Panc1 (cell line): ENCODE data around the gene COMMD2. TPM values are rescaled to one million over a fixed set of nuclear protein-coding genes. Genes with fewer than 3 reads are reported as not detected.

Experiments
- ATAC-seq: fragments of 200-7000 bp; cut with Tn5 transposase; 2 replicates; pipeline ENCODE4 v1.9.1; 2020; ENCODE audit warnings: mild to moderate bottlenecking, moderate library complexity
- BruUV-seq: library from RNA; stranded (reverse); fragments of 400-500 nt; replicated peaks from 2 replicates; lab custom pipeline; 2021; lab: Mats Ljungman, UMichigan
- CTCF ChIA-PET: fragments of 300-600 bp; sonication (Branson Sonifier 250); formaldehyde crosslinking; loops from one replicate; lab custom pipeline; 2022; ENCODE audit warnings: antibody characterized with exemption; lab: Charles Lee
- POLR2A ChIA-PET: fragments of 300-600 bp; sonication (Branson Sonifier 250); formaldehyde crosslinking; loops from one replicate; lab custom pipeline; 2022; ENCODE audit warnings: antibody characterized with exemption; lab: Charles Lee
- DNase-seq: peaks from one replicate; pipeline ENCODE4 v3.0.0-alpha.2; 2010; ENCODE audit warnings: low read depth, low spot score
- H3K27ac ChIP-seq: 2 replicates; pipeline ENCODE4 v1.5.1; 2011; ENCODE audit warnings: mild to moderate bottlenecking, low read length, inconsistent platforms
- H3K27me3 ChIP-seq: fragments of 200-500 bp; sonication (Bioruptor generic); 2 replicates; pipeline ENCODE4 v1.6.0; 2014; ENCODE audit warnings: low read length, inconsistent platforms; ENCODE audit not compliant: control insufficient read depth, insufficient read depth
- H3K36me3 ChIP-seq: fragments of 200-500 bp; sonication (Bioruptor generic); 2 replicates; pipeline ENCODE4 v1.5.1; 2014; ENCODE audit warnings: inconsistent platforms, mild to moderate bottlenecking, low read length, moderate library complexity; ENCODE audit not compliant: control insufficient read depth, insufficient read depth
- H3K4me1 ChIP-seq: 2 replicates; pipeline ENCODE4 v1.5.1; 2011; ENCODE audit warnings: inconsistent platforms, mild to moderate bottlenecking, low read length, moderate library complexity; ENCODE audit not compliant: control insufficient read depth, insufficient read depth
- H3K4me3 ChIP-seq, 2 experiments: 2 replicates each; pipeline ENCODE4 v1.5.1; 2011 to 2012; ENCODE audit warnings: low read depth in 2 of 2, low read length in 2 of 2, mild to moderate bottlenecking in 2 of 2, inconsistent platforms in 1 of 2, moderate library complexity in 1 of 2
- H3K9me3 ChIP-seq: fragments of 200-500 bp; sonication (Bioruptor generic); 2 replicates; pipeline ENCODE4 v1.5.1; 2014; ENCODE audit warnings: low read depth, mild to moderate bottlenecking, inconsistent platforms, low read length, moderate library complexity; ENCODE audit not compliant: control insufficient read depth, insufficient read depth
- POLR2AphosphoS5 ChIP-seq: IDR thresholded peaks from 2 replicates; pipeline ENCODE4 v1.6.1; 2012; ENCODE audit warnings: mild to moderate bottlenecking, low read depth, low read length, moderate library complexity
- SIN3A ChIP-seq: IDR thresholded peaks from 2 replicates; pipeline ENCODE4 v1.6.1; 2012; ENCODE audit warnings: low read depth, mild to moderate bottlenecking, low read length, moderate library complexity, borderline replicate concordance; ENCODE audit not compliant: insufficient read depth
- TCF7L2 ChIP-seq: IDR thresholded peaks from 2 replicates; pipeline ENCODE4 v1.6.1; 2011; ENCODE audit warnings: mild to moderate bottlenecking, low read depth, low read length, inconsistent platforms
- in situ Hi-C: cut with HindIII; loops from 2 replicates; pipeline ENCODE4 v1.10.0; 2016; ENCODE audit warnings: low sequenced_read_pairs, low pct_unique_long_range_greater_than_20kb
- intact Hi-C: fragments of 100-400 bp; cut with micrococcal nuclease; formaldehyde crosslinking; loops from one replicate; pipeline ENCODE4 v1.10.0; 2022; ENCODE audit not compliant: unreplicated experiment
- total RNA-seq: library from RNA; stranded (reverse); gene quantifications from one replicate; pipeline ENCODE4 v1.2.1, GENCODE V29; 2021; ENCODE audit not compliant: unreplicated experiment
- TF ChIP-seq, protein P1 (sequence below): fragments of 450-650 bp; IDR thresholded peaks from 2 replicates; pipeline ENCODE4 v1.5.1; 2017; ENCODE audit warnings: mild to moderate bottlenecking
- TF ChIP-seq, protein P2 (sequence below), 2 experiments: IDR thresholded peaks; 2 replicates each; pipeline ENCODE4 v1.6.1; 2011 to 2012; ENCODE audit warnings: low read depth in 2 of 2, control low read depth in 1 of 2, low read length in 1 of 2, mild to moderate bottlenecking in 1 of 2, moderate library complexity in 1 of 2; ENCODE audit not compliant: insufficient read depth in 1 of 2

COMMD2 gene
- total RNA-seq, 1 experiment from 2014 or later: 70.2 TPM

DNA sequence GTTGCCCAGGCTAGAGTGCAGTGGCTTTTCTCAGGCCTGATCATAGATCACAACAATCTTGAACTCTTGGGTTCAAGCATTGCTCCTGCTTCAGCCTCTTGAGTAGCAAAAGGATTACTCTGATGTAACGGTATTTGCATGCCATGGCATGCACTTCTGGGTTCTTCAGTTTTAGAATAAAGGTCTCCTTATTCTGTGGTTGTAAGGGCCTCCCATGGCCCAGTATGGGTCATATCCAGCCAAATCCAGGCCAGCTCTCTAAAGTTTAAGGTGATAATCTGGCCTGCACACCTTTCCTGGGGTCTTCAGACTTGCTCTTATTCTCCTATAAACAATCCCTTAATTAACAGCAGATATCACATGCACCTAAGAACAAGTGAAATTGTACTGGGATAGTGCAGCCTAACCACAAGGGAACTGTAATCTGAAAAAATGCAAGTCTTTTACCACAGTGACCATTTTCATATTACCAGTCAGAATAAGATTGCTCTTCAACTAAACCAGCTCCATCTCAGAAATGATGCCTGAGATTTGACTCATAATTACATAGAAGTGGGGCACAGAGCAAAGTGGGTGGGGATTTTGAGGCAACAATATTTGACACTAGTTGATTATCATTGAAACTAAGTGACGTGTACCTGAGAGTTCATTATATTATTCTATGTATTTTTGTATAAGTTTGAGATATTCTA is 25.4 kb downstream of the COMMD2 start:
- intact Hi-C loops: no loop called here
- no peaks in the 10 kb centered on the region for H3K4me1 ChIP-seq
- no peak overlapping the region for H3K4me3 ChIP-seq
- TF ChIP-seq SIN3A (no peak), TCF7L2 (no peak), POLR2AphosphoS5 (no peak)
- TF ChIP-seq, protein P1, sequence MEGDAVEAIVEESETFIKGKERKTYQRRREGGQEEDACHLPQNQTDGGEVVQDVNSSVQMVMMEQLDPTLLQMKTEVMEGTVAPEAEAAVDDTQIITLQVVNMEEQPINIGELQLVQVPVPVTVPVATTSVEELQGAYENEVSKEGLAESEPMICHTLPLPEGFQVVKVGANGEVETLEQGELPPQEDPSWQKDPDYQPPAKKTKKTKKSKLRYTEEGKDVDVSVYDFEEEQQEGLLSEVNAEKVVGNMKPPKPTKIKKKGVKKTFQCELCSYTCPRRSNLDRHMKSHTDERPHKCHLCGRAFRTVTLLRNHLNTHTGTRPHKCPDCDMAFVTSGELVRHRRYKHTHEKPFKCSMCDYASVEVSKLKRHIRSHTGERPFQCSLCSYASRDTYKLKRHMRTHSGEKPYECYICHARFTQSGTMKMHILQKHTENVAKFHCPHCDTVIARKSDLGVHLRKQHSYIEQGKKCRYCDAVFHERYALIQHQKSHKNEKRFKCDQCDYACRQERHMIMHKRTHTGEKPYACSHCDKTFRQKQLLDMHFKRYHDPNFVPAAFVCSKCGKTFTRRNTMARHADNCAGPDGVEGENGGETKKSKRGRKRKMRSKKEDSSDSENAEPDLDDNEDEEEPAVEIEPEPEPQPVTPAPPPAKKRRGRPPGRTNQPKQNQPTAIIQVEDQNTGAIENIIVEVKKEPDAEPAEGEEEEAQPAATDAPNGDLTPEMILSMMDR: no peak
- TF ChIP-seq, protein P2, sequence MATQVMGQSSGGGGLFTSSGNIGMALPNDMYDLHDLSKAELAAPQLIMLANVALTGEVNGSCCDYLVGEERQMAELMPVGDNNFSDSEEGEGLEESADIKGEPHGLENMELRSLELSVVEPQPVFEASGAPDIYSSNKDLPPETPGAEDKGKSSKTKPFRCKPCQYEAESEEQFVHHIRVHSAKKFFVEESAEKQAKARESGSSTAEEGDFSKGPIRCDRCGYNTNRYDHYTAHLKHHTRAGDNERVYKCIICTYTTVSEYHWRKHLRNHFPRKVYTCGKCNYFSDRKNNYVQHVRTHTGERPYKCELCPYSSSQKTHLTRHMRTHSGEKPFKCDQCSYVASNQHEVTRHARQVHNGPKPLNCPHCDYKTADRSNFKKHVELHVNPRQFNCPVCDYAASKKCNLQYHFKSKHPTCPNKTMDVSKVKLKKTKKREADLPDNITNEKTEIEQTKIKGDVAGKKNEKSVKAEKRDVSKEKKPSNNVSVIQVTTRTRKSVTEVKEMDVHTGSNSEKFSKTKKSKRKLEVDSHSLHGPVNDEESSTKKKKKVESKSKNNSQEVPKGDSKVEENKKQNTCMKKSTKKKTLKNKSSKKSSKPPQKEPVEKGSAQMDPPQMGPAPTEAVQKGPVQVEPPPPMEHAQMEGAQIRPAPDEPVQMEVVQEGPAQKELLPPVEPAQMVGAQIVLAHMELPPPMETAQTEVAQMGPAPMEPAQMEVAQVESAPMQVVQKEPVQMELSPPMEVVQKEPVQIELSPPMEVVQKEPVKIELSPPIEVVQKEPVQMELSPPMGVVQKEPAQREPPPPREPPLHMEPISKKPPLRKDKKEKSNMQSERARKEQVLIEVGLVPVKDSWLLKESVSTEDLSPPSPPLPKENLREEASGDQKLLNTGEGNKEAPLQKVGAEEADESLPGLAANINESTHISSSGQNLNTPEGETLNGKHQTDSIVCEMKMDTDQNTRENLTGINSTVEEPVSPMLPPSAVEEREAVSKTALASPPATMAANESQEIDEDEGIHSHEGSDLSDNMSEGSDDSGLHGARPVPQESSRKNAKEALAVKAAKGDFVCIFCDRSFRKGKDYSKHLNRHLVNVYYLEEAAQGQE (IDR thresholded peaks at IDR 0.05; ENCODE audit: insufficient read depth in 1 of 2, low read depth in 2 of 2, low read length in 1 of 2): no peak
- no TSS peak for BruUV-seq
- H3K27ac ChIP-seq: no peak overlapping the region
- no peaks in the 10 kb centered on the region for H3K36me3 ChIP-seq
- ChIA-PET POLR2A (no interaction called here), CTCF (interaction anchor here (0.7 kb wide), 1 partner anchor 88 kb away, joined by 4 read pairs; no protein-coding TSS in a partner anchor)
- no peak for ATAC-seq
- in situ Hi-C loops: no loop called here
- peaks cover 3% of the 10 kb centered on the region; the same call in 1 of the 2 replicates for H3K9me3 ChIP-seq
- DNase-seq: no peak
- no peaks in the 10 kb centered on the region for H3K27me3 ChIP-seq

DNA sequence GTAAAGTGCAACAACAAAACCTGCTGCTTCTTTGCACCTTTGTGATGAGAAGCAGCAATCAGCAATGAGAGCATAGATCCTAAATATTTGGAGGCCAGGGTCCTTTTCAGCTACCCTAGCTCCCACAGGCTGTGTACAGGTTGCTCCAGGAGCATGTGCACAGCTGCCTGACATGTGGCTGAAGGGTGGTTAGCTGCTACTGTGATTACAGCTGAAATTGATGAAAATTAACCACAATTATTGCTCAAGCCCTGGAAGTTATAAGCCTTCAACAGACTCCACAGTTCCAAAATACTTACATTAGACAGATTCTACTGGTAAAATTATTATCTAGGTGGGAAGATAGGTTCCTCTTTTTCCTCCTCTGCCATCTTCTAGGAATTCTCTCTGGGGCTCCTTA is 28.5 kb downstream of the COMMD2 start:
- intact Hi-C loops (no loop called here), in situ Hi-C loops (no loop called here)
- Histone ChIP-seq H3K9me3 (peaks cover 26% of the 10 kb centered on the region), H3K4me1 (no peaks in the 10 kb centered on the region), H3K27ac (no peak overlapping the region), H3K36me3 (no peaks in the 10 kb centered on the region), H3K4me3 (no peak overlapping the region), H3K27me3 (no peaks in the 10 kb centered on the region)
- ChIA-PET POLR2A (interaction anchor here (0.9 kb wide), 1 partner anchor 973 kb away, joined by 8 read pairs; no protein-coding TSS in a partner anchor), CTCF (interaction anchor here (0.7 kb wide), 1 partner anchor 244 kb away, joined by 4 read pairs; no protein-coding TSS in a partner anchor)
- TF ChIP-seq, protein P1: no peak
- TF ChIP-seq POLR2AphosphoS5 (no peak), TCF7L2 (no peak), SIN3A (no peak)
- TF ChIP-seq, protein P2 (IDR thresholded peaks at IDR 0.05; ENCODE audit: insufficient read depth in 1 of 2, low read depth in 2 of 2, low read length in 1 of 2): no peak
- no TSS peak for BruUV-seq
- ATAC-seq (no peak), DNase-seq (no peak)
